Lung (tissue), 12 donors: Measurements from ENCODE around the gene SPX. TPM values are rescaled to one million over a fixed set of nuclear protein-coding genes. Genes with fewer than 3 reads are reported as not detected.

Experiments
- ATAC-seq: fragments of 200-7000 bp; cut with Tn5 transposase; one replicate; pipeline ENCODE4 v1.9.1; 2020; ENCODE audit warnings: moderate number of reproducible peaks; ENCODE audit not compliant: insufficient read depth, low FRiP score
- DNase-seq, 3 donors: peaks; one replicate each; pipeline ENCODE4 v3.0.0-alpha.2; 2013 to 2017
- H3K27ac ChIP-seq, 2 donors: one replicate each; pipeline ENCODE4 v1.5.1; 2013; ENCODE audit warnings: mild to moderate bottlenecking in 2 of 2, moderate library complexity in 2 of 2, control low read depth in 1 of 2, inconsistent platforms in 1 of 2, low read depth in 1 of 2, low read length in 1 of 2
- H3K27me3 ChIP-seq, 3 donors: one replicate each; pipeline ENCODE4 v1.5.1; 2013; ENCODE audit warnings: low read length in 2 of 3; ENCODE audit not compliant: control insufficient read depth in 3 of 3, insufficient read depth in 3 of 3
- H3K36me3 ChIP-seq, 4 donors: one replicate each; pipeline ENCODE4 v1.5.1; 2013; ENCODE audit warnings: low read length in 4 of 4, mild to moderate bottlenecking in 1 of 4, moderate library complexity in 1 of 4; ENCODE audit not compliant: control insufficient read depth in 4 of 4, insufficient read depth in 4 of 4
- H3K4me1 ChIP-seq, 5 donors: one replicate each; pipeline ENCODE4 v1.5.1; 2013; ENCODE audit warnings: low read length in 5 of 5, mild to moderate bottlenecking in 2 of 5, moderate library complexity in 1 of 5; ENCODE audit not compliant: control insufficient read depth in 5 of 5, insufficient read depth in 5 of 5
- H3K4me3 ChIP-seq: one replicate; pipeline ENCODE4 v1.5.1; 2013; ENCODE audit warnings: mild to moderate bottlenecking, control low read depth, moderate library complexity
- H3K9ac ChIP-seq, 2 donors: one replicate each; pipeline ENCODE4 v1.5.1; 2013; ENCODE audit warnings: low read length in 2 of 2, control low read depth in 1 of 2; ENCODE audit not compliant: insufficient read depth in 1 of 2
- H3K9me3 ChIP-seq, 4 donors: one replicate each; pipeline ENCODE4 v1.5.1; 2013; ENCODE audit warnings: low read length in 3 of 4, mild to moderate bottlenecking in 1 of 4, moderate library complexity in 1 of 4; ENCODE audit not compliant: control insufficient read depth in 4 of 4, insufficient read depth in 3 of 4
- WGBS, 2 donors: extraction: QIAGEN DNeasy Blood & Tissue Kit; methylation state at CpG; one replicate each; pipeline ENCODE4 v1.1.7; 2013; 5-methylcytosine and 5-hydroxymethylcytosine counted together
- polyA plus RNA-seq, 2 donors: library from polyadenylated mRNA; stranded (reverse); fragments of 200-250 nt; gene quantifications; one replicate each; pipeline ENCODE4 v1.2.1, GENCODE V29; 2013
- total RNA-seq, 2 donors: library from RNA; depleted of rRNA in 1 of 2; stranded (reverse); fragments of >200 nt in 1 of 2; gene quantifications; one replicate each; pipeline ENCODE4 v1.2.1, GENCODE V29; 2014 to 2021
- TF ChIP-seq, protein P1 (sequence below): IDR thresholded peaks from 2 replicates; pipeline ENCODE4 v1.5.1; 2012; ENCODE audit warnings: mild to moderate bottlenecking; ENCODE audit errors: control extremely low read depth, extremely low read depth
- donor health status: control.
- donor health status: control.
- donor health status: Bipolar disorder and iron deficiency.
- donor health status: healthy.
- donor health status: DM: yes; HTN: yes; CAD: no.

Gene SPX
- total and polyA plus RNA-seq, 4 donors: 0.09 to 24.0 (median 0.55) TPM

DNA sequence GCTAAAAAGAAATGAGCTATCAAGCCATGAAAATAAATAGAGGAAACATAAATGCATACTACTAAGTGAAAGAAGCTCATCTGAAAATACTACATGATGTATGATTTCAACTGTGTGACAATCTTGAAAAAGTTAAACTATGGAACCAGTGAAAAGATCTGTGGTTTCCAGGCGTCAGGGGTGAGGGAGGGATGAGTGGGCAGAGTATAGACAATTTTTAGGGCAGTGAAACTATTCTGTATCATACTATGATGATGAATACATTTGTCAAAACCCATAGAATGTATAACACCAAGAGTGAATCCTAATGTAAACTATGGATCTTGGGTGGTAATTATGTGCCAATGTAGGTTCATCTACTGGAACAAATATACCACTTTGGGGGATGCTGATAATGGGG lies 21.3 kb downstream of the SPX start:
- no peak overlapping the region for H3K4me3 ChIP-seq
- H3K27me3 ChIP-seq: no peaks in the 10 kb centered on the region
- DNase-seq: no peak
- 82 to 84% methylated on average over 1 of the region's 1 CpG for WGBS, 2 donors
- TF ChIP-seq, protein P1, sequence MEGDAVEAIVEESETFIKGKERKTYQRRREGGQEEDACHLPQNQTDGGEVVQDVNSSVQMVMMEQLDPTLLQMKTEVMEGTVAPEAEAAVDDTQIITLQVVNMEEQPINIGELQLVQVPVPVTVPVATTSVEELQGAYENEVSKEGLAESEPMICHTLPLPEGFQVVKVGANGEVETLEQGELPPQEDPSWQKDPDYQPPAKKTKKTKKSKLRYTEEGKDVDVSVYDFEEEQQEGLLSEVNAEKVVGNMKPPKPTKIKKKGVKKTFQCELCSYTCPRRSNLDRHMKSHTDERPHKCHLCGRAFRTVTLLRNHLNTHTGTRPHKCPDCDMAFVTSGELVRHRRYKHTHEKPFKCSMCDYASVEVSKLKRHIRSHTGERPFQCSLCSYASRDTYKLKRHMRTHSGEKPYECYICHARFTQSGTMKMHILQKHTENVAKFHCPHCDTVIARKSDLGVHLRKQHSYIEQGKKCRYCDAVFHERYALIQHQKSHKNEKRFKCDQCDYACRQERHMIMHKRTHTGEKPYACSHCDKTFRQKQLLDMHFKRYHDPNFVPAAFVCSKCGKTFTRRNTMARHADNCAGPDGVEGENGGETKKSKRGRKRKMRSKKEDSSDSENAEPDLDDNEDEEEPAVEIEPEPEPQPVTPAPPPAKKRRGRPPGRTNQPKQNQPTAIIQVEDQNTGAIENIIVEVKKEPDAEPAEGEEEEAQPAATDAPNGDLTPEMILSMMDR: no peak
- no peaks in the 10 kb centered on the region for H3K36me3 ChIP-seq
- no peaks in the 10 kb centered on the region for H3K9me3 ChIP-seq
- no peak overlapping the region for H3K27ac ChIP-seq
- peaks cover 0 to 13% (median 0%) of the 10 kb centered on the region in 5 donors for H3K4me1 ChIP-seq
- H3K9ac ChIP-seq: no peak overlapping the region
- no peak for ATAC-seq

DNA sequence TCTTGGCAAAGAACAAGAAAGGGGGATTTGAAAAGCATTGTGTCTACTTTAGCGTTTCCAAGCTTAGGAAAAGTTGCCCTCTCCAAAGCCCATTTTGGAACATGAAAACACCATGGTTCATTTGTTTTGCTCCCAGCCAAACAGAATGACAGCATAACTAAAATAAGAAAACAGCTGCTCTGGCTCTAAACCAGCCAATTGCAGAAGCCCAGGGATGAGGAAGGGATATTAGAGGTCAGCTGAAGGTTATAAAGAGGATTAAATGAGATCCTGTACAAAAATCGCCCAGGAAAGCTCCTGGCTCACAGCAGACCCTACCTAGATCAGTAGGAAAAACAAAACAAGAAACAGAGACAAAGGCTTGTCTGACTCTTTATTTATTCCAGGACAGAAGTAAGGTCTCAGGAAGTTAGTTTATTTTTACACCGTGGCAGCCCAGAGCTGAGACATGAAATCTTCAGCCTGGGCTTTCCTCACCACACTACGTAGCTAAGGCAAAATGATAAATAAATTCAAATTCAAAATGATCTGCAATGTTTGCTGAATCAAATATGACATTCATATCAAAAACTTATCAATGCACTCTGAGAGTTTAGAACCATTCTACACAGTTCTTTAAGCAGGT lies 25.9 kb downstream of the SPX start:
- H3K9ac ChIP-seq: no peak overlapping the region
- H3K9me3 ChIP-seq: peaks cover 0 to 2% (median 0%) of the 10 kb centered on the region in 4 donors
- DNase-seq (peak; percentile 74 to 94 (median 92)), ATAC-seq (no peak)
- TF ChIP-seq, protein P1: no peak
- H3K4me1 ChIP-seq: peaks cover 0 to 21% (median 0%) of the 10 kb centered on the region in 5 donors
- no peaks in the 10 kb centered on the region for H3K27me3 ChIP-seq
- no peaks in the 10 kb centered on the region for H3K36me3 ChIP-seq
- 52 to 54% methylated on average over 4 of the region's 4 CpGs for WGBS, 2 donors
- peak overlapping the region in 1 of 2 donors; percentile 70 for H3K27ac ChIP-seq
- H3K4me3 ChIP-seq: no peak overlapping the region

DNA sequence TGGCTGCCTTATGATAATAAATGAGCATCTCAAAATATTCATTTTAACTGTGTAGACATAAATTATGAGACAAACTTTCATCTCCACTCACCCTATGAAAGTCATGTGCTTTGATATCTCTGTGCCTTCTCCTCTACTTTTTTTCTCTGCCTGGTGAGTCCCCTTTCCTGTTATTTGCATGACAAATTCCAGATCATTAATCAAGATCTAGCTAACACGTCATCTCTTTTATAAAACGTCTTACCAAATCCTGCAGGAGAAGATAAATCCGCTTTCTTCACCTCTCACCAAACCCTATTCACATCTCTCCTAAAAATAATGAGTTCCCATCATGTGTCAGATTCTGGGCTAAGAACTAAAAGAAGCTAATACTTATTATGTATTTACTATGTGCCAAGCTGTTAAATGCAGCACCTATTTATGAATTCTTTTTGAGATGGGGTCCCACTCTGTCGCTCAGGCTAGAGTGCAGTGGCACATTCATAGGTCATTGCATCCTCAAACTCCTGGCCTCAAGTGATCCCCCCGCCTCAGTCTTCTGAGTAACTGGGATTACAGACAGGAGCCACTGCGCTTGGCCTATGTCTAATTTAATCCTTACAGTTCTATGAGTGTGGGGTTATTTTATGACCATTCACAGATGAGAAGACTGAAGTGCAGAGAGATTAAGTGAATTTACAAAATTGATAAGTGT lies 26.7 kb downstream of the SPX start:
- ATAC-seq (no peak), DNase-seq (peak in 2 of 3 donors; percentile 19 to 26)
- TF ChIP-seq, protein P1: no peak
- no peaks in the 10 kb centered on the region for H3K27me3 ChIP-seq
- H3K27ac ChIP-seq: no peak overlapping the region
- H3K9me3 ChIP-seq: peaks cover 0 to 2% (median 0%) of the 10 kb centered on the region in 4 donors
- H3K36me3 ChIP-seq: no peaks in the 10 kb centered on the region
- peaks cover 0 to 21% (median 0%) of the 10 kb centered on the region in 5 donors for H3K4me1 ChIP-seq
- no peak overlapping the region for H3K9ac ChIP-seq
- H3K4me3 ChIP-seq: no peak overlapping the region
- 71 to 74% methylated on average over 6 of the region's 6 CpGs for WGBS, 2 donors
